Measurements from ENCODE around the gene SCAND1. TPM values are rescaled to one million over a fixed set of nuclear protein-coding genes. Genes with fewer than 3 reads are reported as not detected.

Gene SCAND1
- total and polyA plus RNA-seq, 5 donors from 2014 or later = 83.3 to 258 (median 216) TPM

DNA sequence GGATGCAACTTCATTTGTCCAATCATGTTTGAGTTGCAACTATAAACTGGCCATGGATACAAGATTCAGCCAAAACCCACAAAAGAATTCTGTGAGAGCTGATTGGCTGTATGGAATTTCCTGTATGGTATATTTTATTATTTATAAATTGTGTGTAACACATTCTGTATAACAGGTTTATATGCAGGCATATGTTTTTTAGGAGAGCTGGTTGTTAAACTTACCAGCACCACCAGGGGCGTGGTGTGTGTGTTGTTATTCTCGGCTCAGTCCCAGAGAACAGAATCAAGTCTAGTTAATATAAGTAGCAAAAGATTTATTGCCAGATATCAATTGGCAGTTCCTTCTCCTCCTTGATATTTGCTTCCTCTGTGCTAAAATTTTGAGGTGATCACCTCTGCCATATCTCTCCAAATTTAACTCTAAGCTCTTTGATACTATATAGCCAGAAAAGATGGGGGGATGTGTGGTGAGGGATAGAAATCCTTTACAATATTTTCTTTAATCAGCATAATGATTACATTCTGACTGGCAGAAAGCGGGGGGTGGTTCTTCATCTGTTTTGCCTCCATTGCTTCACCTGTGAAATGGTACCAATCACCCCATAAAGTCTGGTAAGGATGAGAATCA, 37.0 kb upstream of the SCAND1 start:
- Mint-ChIP-seq H3K27ac (no peak overlapping the region), H3K36me3 (no peaks in the 10 kb centered on the region), H3K4me1 (peaks cover 4 to 8% (median 6%) of the 10 kb centered on the region in 4 donors), H3K27me3 (peaks cover 37% of the 10 kb centered on the region), H3K4me3 (no peak overlapping the region), H3K9me3 (no peaks in the 10 kb centered on the region)
- Histone ChIP-seq H3K27ac (ENCODE audit: insufficient read depth, low read length, poor library complexity, severe bottlenecking) (no peak overlapping the region), H3K9me3 (ENCODE audit: control insufficient read depth in 2 of 2, low read length in 2 of 2) (no peaks in the 10 kb centered on the region), H3K4me3 (ENCODE audit: low read depth, low read length) (no peak overlapping the region), H3K4me1 (ENCODE audit: control insufficient read depth, insufficient read depth, low read length, poor library complexity, severe bottlenecking) (no peaks in the 10 kb centered on the region), H3K27me3 (ENCODE audit: control insufficient read depth, insufficient read depth, low read length) (peaks cover 5% of the 10 kb centered on the region), H3K36me3 (ENCODE audit: control insufficient read depth, insufficient read depth, low read length) (no peaks in the 10 kb centered on the region)
- ATAC-seq (ENCODE audit: low read depth in 2 of 2) (no peak), DNase-seq (peak in 1 of 3 donors; percentile 43)

DNA sequence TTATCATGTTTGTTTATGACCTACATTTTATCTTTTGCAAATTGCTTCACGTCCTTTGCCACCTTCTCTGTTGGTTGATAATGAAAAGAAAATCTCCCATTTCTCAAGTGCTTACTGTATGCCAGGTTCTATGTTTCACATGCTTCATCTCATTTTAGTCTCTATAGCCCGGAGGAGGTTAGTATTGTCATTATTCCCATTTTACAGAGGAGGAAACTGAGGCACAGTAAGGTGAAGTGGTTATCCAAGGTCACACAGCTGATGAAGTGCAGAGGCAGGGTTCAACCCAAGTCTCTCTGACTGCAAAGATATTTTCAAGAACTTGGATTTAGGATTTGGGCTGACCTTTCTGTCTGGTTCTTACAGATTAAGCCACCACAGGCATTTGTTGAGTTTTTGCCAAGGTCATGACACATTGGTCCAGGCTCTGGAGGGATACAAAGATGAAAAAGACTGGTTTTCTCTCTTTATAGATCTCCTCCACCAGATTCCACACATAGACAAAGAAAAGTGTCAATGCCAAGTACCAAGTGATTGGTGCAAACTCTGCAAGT, 34.7 kb upstream of the SCAND1 start:
- Histone ChIP-seq H3K9me3 (ENCODE audit: control insufficient read depth in 2 of 2, low read length in 2 of 2) (no peaks in the 10 kb centered on the region), H3K27ac (ENCODE audit: insufficient read depth, low read length, poor library complexity, severe bottlenecking) (no peak overlapping the region), H3K36me3 (ENCODE audit: control insufficient read depth, insufficient read depth, low read length) (no peaks in the 10 kb centered on the region), H3K4me1 (ENCODE audit: control insufficient read depth, insufficient read depth, low read length, poor library complexity, severe bottlenecking) (no peaks in the 10 kb centered on the region), H3K27me3 (ENCODE audit: control insufficient read depth, insufficient read depth, low read length) (peaks cover 5% of the 10 kb centered on the region), H3K4me3 (ENCODE audit: low read depth, low read length) (no peak overlapping the region)
- H3K36me3 Mint-ChIP-seq = no peaks in the 10 kb centered on the region
- no peak overlapping the region for H3K4me3 Mint-ChIP-seq
- DNase-seq = no peak
- ATAC-seq (ENCODE audit: low read depth in 2 of 2) = no peak
- peaks cover 47% of the 10 kb centered on the region for H3K27me3 Mint-ChIP-seq
- H3K9me3 Mint-ChIP-seq = no peaks in the 10 kb centered on the region
- peaks cover 0 to 5% (median 4%) of the 10 kb centered on the region in 4 donors for H3K4me1 Mint-ChIP-seq
- no peak overlapping the region for H3K27ac Mint-ChIP-seq

DNA sequence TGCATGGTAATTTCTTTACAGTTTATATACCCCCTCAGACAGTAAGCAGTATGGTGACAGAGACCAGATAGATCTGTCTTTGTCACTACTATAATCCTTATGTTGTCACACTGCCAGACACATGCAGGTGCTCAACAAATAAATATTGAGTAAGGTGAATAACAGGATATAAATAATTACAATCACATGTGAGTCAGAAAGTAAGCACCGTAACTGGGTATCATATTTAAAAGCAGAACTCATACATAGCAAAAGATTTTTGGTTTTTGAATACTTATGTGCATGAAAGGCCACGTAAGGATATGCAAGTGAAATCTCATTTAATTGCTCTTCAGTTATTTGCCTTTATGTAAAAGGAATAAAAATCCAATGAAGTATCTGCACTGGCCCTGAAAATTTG, 31.5 kb upstream of the SCAND1 start:
- Mint-ChIP-seq H3K9me3 (no peaks in the 10 kb centered on the region), H3K27ac (no peak overlapping the region), H3K36me3 (no peaks in the 10 kb centered on the region), H3K27me3 (peaks cover 38% of the 10 kb centered on the region), H3K4me1 (no peaks in the 10 kb centered on the region), H3K4me3 (no peak overlapping the region)
- H3K27me3 ChIP-seq (ENCODE audit: control insufficient read depth, insufficient read depth, low read length) = peaks cover 5% of the 10 kb centered on the region
- no peaks in the 10 kb centered on the region for H3K36me3 ChIP-seq (ENCODE audit: control insufficient read depth, insufficient read depth, low read length)
- no peak overlapping the region for H3K4me3 ChIP-seq (ENCODE audit: low read depth, low read length)
- DNase-seq (no peak), ATAC-seq (ENCODE audit: low read depth in 2 of 2) (no peak)
- H3K4me1 ChIP-seq (ENCODE audit: control insufficient read depth, insufficient read depth, low read length, poor library complexity, severe bottlenecking) = no peaks in the 10 kb centered on the region
- no peak overlapping the region for H3K27ac ChIP-seq (ENCODE audit: insufficient read depth, low read length, poor library complexity, severe bottlenecking)
- H3K9me3 ChIP-seq (ENCODE audit: control insufficient read depth in 2 of 2, low read length in 2 of 2) = no peaks in the 10 kb centered on the region

DNA sequence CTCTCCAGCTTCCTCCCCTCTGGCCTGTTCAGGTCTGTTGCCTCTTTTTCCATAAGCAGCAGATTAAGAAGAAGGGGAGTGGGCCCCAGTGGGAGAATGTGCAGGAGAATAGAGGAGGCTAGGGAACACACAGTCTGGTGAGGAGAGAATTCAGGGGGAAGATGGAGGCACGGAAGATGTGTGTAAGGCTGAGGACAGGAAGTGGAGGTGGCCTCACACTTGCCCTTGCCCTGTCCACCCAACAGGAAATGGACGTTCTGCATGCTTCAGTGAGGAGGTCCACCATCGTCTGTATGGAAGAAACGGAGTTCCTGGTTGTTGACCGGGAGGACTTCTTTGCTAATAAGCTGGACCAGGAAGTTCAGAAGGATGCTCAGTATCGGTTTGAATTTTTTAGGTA, 30.1 kb upstream of the SCAND1 start:
- H3K36me3 Mint-ChIP-seq = no peaks in the 10 kb centered on the region
- Histone ChIP-seq H3K27me3 (ENCODE audit: control insufficient read depth, insufficient read depth, low read length) (no peaks in the 10 kb centered on the region), H3K36me3 (ENCODE audit: control insufficient read depth, insufficient read depth, low read length) (no peaks in the 10 kb centered on the region), H3K27ac (ENCODE audit: insufficient read depth, low read length, poor library complexity, severe bottlenecking) (no peak overlapping the region), H3K4me3 (ENCODE audit: low read depth, low read length) (no peak overlapping the region), H3K4me1 (ENCODE audit: control insufficient read depth, insufficient read depth, low read length, poor library complexity, severe bottlenecking) (no peaks in the 10 kb centered on the region), H3K9me3 (ENCODE audit: control insufficient read depth in 2 of 2, low read length in 2 of 2) (no peaks in the 10 kb centered on the region)
- no peaks in the 10 kb centered on the region for H3K4me1 Mint-ChIP-seq
- ATAC-seq (ENCODE audit: low read depth in 2 of 2) (no peak), DNase-seq (no peak)
- no peak overlapping the region for H3K4me3 Mint-ChIP-seq
- H3K27ac Mint-ChIP-seq = no peak overlapping the region
- H3K9me3 Mint-ChIP-seq = no peaks in the 10 kb centered on the region
- H3K27me3 Mint-ChIP-seq = peaks cover 33% of the 10 kb centered on the region

DNA sequence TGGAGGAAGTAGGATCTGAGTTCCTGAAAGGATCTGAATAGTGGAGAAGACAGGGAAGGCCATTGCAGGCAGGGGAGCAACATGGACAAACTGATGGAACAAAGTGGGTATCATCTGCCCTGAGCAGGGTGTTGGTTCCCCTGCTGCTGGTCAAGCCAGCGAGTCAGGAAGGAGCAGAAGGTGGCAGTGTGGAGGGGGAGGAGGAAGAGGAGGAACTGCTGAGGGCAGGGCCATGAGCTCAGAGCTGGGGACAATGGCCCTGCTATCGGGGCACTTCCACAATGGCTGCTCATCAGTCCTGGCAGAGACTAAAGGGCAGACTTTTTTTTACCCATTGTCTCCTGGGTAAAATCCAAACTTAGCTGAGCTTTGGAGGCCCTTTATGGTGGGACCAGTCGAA, 27.7 kb upstream of the SCAND1 start:
- no peak for DNase-seq
- Histone ChIP-seq H3K9me3 (ENCODE audit: control insufficient read depth in 2 of 2, low read length in 2 of 2) (no peaks in the 10 kb centered on the region), H3K27me3 (ENCODE audit: control insufficient read depth, insufficient read depth, low read length) (no peaks in the 10 kb centered on the region), H3K36me3 (ENCODE audit: control insufficient read depth, insufficient read depth, low read length) (no peaks in the 10 kb centered on the region), H3K4me3 (ENCODE audit: low read depth, low read length) (no peak overlapping the region), H3K4me1 (ENCODE audit: control insufficient read depth, insufficient read depth, low read length, poor library complexity, severe bottlenecking) (no peaks in the 10 kb centered on the region), H3K27ac (ENCODE audit: insufficient read depth, low read length, poor library complexity, severe bottlenecking) (no peak overlapping the region)
- H3K36me3 Mint-ChIP-seq = no peaks in the 10 kb centered on the region
- no peaks in the 10 kb centered on the region for H3K9me3 Mint-ChIP-seq
- H3K4me3 Mint-ChIP-seq = no peak overlapping the region
- ATAC-seq (ENCODE audit: low read depth in 2 of 2) = no peak
- H3K27ac Mint-ChIP-seq = no peak overlapping the region
- H3K4me1 Mint-ChIP-seq = no peaks in the 10 kb centered on the region
- peaks cover 21% of the 10 kb centered on the region for H3K27me3 Mint-ChIP-seq

DNA sequence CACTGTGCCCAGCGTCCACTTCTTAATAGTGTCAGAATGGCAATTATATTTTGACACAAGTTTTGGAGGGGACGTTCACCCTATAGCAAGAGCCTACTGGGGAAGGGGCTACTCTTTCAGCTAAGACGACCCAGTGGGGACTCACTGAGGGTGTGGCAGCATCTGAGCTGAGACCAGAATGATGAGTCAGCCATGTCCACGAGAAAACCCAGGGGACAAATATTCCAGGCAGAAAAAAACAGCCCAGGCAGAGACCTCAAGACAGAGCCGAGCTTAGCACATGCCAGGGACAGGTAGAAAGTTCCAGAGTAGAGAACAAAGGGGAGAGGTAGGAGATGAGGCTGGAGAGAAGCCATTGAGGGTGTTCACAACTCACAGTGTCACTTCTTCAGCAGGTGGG, 25.2 kb upstream of the SCAND1 start:
- no peak for ATAC-seq (ENCODE audit: low read depth in 2 of 2)
- Histone ChIP-seq H3K9me3 (ENCODE audit: control insufficient read depth in 2 of 2, low read length in 2 of 2) (no peaks in the 10 kb centered on the region), H3K27me3 (ENCODE audit: control insufficient read depth, insufficient read depth, low read length) (no peaks in the 10 kb centered on the region), H3K4me1 (ENCODE audit: control insufficient read depth, insufficient read depth, low read length, poor library complexity, severe bottlenecking) (no peaks in the 10 kb centered on the region), H3K4me3 (ENCODE audit: low read depth, low read length) (no peak overlapping the region), H3K36me3 (ENCODE audit: control insufficient read depth, insufficient read depth, low read length) (no peaks in the 10 kb centered on the region), H3K27ac (ENCODE audit: insufficient read depth, low read length, poor library complexity, severe bottlenecking) (no peak overlapping the region)
- no peak for DNase-seq
- no peak overlapping the region for H3K27ac Mint-ChIP-seq
- peaks cover 9% of the 10 kb centered on the region for H3K27me3 Mint-ChIP-seq
- no peak overlapping the region for H3K4me3 Mint-ChIP-seq
- H3K36me3 Mint-ChIP-seq = no peaks in the 10 kb centered on the region
- H3K4me1 Mint-ChIP-seq = no peaks in the 10 kb centered on the region
- H3K9me3 Mint-ChIP-seq = no peaks in the 10 kb centered on the region

DNA sequence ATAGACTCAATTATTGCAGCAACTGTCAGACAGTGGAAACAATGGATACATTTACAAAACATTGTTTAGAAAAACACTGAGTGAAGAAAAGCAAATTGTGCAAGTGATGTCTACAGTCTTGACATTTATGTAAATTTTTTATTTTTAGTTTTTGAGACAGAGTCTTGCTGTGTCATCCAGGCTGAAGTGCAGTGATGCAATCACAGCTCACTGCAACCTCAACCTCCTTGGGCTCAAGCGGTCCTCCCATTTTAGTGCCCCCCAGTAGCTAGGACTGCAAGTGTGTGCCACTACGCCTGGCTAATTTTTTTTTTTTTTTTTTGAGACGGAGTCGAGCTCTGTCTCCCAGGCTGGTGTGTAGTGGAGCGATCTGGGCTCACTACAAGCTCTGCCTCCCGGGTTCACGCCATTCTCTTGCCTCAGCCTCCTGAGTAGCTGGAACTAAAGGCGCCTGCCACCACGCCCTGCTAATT, 23.8 kb upstream of the SCAND1 start:
- Mint-ChIP-seq H3K27me3 (peaks cover 5% of the 10 kb centered on the region), H3K27ac (no peak overlapping the region), H3K4me1 (no peaks in the 10 kb centered on the region), H3K36me3 (no peaks in the 10 kb centered on the region), H3K9me3 (no peaks in the 10 kb centered on the region), H3K4me3 (no peak overlapping the region)
- H3K27me3 ChIP-seq (ENCODE audit: control insufficient read depth, insufficient read depth, low read length) = no peaks in the 10 kb centered on the region
- H3K27ac ChIP-seq (ENCODE audit: insufficient read depth, low read length, poor library complexity, severe bottlenecking) = no peak overlapping the region
- no peak overlapping the region for H3K4me3 ChIP-seq (ENCODE audit: low read depth, low read length)
- H3K9me3 ChIP-seq (ENCODE audit: control insufficient read depth in 2 of 2, low read length in 2 of 2) = no peaks in the 10 kb centered on the region
- no peak for ATAC-seq (ENCODE audit: low read depth in 2 of 2)
- H3K36me3 ChIP-seq (ENCODE audit: control insufficient read depth, insufficient read depth, low read length) = no peaks in the 10 kb centered on the region
- DNase-seq = no peak
- no peaks in the 10 kb centered on the region for H3K4me1 ChIP-seq (ENCODE audit: control insufficient read depth, insufficient read depth, low read length, poor library complexity, severe bottlenecking)

Data from CD4-positive, CD25-positive, alpha-beta regulatory T cell (primary cell).